Measurements from ENCODE around the gene NCOA6. TPM values are rescaled to one million over a fixed set of nuclear protein-coding genes. Genes with fewer than 3 reads are reported as not detected.

NCOA6 gene
- total RNA-seq (10 to 100 TPM; 11.0 to 15.7 (median 13.0) TPM), polyA plus RNA-seq (1 to 10 TPM; 5.6 to 7.2 (median 6.9) TPM)
- long read RNA-seq, donor 1, partial matches to known transcripts = 1 of 3 reads
- long read RNA-seq, donor 1, other reads (novel, unspliced or antisense) = 2 of 3 reads
- long read RNA-seq, donor 2, partial matches to known transcripts = 9 of 13 reads
- long read RNA-seq, donor 2, other reads (novel, unspliced or antisense) = 4 of 13 reads

GRCh38 chr20:34825530-34826362 is at the start of gene NCOA6:
NCOA6 (minus strand) TSS chr20:34825651; CDS start chr20:34782355, 43,296 bp downstream.
- ATAC-seq = peak; percentile 88 to 92 (median 90)
- H3K9me3 ChIP-seq = no peaks in the 10 kb centered on the region
- H3K4me1 ChIP-seq = peaks cover 34% of the 10 kb centered on the region
- TF ChIP-seq, protein P1, sequence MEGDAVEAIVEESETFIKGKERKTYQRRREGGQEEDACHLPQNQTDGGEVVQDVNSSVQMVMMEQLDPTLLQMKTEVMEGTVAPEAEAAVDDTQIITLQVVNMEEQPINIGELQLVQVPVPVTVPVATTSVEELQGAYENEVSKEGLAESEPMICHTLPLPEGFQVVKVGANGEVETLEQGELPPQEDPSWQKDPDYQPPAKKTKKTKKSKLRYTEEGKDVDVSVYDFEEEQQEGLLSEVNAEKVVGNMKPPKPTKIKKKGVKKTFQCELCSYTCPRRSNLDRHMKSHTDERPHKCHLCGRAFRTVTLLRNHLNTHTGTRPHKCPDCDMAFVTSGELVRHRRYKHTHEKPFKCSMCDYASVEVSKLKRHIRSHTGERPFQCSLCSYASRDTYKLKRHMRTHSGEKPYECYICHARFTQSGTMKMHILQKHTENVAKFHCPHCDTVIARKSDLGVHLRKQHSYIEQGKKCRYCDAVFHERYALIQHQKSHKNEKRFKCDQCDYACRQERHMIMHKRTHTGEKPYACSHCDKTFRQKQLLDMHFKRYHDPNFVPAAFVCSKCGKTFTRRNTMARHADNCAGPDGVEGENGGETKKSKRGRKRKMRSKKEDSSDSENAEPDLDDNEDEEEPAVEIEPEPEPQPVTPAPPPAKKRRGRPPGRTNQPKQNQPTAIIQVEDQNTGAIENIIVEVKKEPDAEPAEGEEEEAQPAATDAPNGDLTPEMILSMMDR (IDR thresholded peaks at IDR 0.05) = no peak
- DNase-seq = peak; percentile 91 to 94
- H3K4me3 ChIP-seq = peak within 1 kb of the TSS; percentile 90
- no peaks in the 10 kb centered on the region for H3K36me3 ChIP-seq (ENCODE audit: insufficient read depth in 1 of 2, low read depth in 1 of 2)
- 8 to 18% (median 9%) methylated on average over 18 to 51 of the region's 52 CpGs for WGBS, 3 donors
- intact Hi-C loops (cut with DNase I) = no loop called here
- H3K27me3 ChIP-seq (ENCODE audit: insufficient read depth in 3 of 3, low read length in 2 of 3) = no peaks in the 10 kb centered on the region
- peak within 1 kb of the TSS; percentile 88 for H3K27ac ChIP-seq

GRCh38 chr20:34874094-34874654 is 48.7 kb upstream of the NCOA6 start:
- H3K36me3 ChIP-seq (ENCODE audit: insufficient read depth in 1 of 2, low read depth in 1 of 2) = no peaks in the 10 kb centered on the region
- H3K27me3 ChIP-seq (ENCODE audit: insufficient read depth in 3 of 3, low read length in 2 of 3) = no peaks in the 10 kb centered on the region
- WGBS, 3 donors = 21 to 35% (median 32%) methylated on average over 2 of the region's 2 CpGs
- TF ChIP-seq, protein P1 (IDR thresholded peaks at IDR 0.05) = peak; percentile 93
- H3K4me3 ChIP-seq = no peak overlapping the region
- H3K27ac ChIP-seq = peak overlapping the region; percentile 96
- ATAC-seq = peak; percentile 65 to 71 (median 66)
- peaks cover 22% of the 10 kb centered on the region for H3K4me1 ChIP-seq
- peak; percentile 63 to 82 for DNase-seq
- no peaks in the 10 kb centered on the region for H3K9me3 ChIP-seq
- intact Hi-C loops (cut with DNase I) = loop anchor here (2.0 to 10.0 kb wide), 5 partner anchors 42 to 221 kb away; partner anchors contain the start of genes TRPC4AP (in 2 of the 2), GSS (in 1 of the 2) and MYH7B (in 1 of the 2)

DNA sequence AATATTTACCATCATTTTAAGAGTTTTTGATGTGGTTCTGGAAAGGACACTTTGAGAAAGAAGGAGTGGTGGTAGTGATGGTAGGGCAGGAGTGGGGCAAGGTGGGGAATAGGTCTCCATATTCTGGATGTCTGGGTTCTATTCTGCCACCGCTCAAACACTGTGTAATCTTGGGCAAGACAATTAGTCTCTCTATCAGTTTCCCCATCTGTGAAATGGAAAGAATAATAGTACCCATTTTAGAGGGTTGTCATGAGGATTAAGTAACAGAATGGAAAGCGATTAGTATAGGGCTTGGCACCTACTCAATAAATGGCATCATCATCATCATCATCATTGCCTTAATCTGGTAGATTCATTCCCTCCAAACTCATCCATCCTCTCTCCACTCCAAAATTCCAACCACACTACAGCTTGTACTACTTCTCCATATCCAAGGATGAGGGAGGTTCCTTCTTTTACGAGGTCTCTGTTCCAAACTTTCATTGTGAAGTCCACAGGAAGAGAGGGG is 48.2 kb upstream of the NCOA6 start:
- H3K27me3 ChIP-seq (ENCODE audit: insufficient read depth in 3 of 3, low read length in 2 of 3) = no peaks in the 10 kb centered on the region
- TF ChIP-seq, protein P1 (IDR thresholded peaks at IDR 0.05) = no peak
- peak overlapping the region; percentile 96 for H3K27ac ChIP-seq
- DNase-seq (no peak), ATAC-seq (no peak)
- H3K4me1 ChIP-seq = peaks cover 22% of the 10 kb centered on the region
- H3K36me3 ChIP-seq (ENCODE audit: insufficient read depth in 1 of 2, low read depth in 1 of 2) = no peaks in the 10 kb centered on the region
- 55 to 59% (median 59%) methylated on average over 3 of the region's 3 CpGs for WGBS, 3 donors
- intact Hi-C loops (cut with DNase I) = loop anchor here (1.0 to 10.0 kb wide), 6 partner anchors 41 to 221 kb away; partner anchors contain the start of genes TRPC4AP (in 2 of the 2), GSS (in 1 of the 2) and MYH7B (in 1 of the 2)
- no peaks in the 10 kb centered on the region for H3K9me3 ChIP-seq
- peak overlapping the region; percentile 81 for H3K4me3 ChIP-seq

DNA sequence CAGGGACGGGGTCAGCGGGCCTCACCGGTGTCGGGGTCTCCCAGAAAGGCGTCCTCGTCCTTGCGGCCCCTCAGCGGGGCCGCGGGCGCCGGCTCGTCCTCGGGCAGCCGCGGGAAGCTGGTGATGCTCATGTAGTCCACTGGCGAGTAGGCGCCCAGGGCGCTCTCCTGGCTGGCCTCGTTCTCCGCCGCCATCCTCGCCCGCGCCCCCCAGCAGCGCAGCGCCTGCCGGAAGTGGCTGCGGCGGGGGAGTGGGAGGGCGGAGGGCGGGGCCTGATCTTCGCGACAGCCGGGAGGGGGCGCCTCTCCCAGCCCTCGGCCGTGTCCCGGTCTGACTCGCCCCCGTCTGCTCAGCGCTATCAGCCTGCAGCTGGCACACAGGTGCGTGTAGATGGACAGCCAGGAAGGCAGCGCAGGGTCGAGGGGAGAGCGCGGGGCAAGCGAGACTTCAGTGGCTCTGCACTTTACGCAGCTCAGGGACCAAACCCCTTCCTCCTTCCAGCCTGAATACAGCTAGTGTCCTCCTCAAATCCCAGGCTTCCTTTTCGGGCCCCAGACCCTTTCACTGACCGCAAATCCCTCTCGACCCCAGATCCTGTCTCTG is 47.3 kb upstream of the NCOA6 start, which contains the start of gene GGT7:
Gene GGT7 (minus strand): TSS at position 235 of the 603 bp plus-strand sequence. CDS start 41 bp downstream, at position 194.
- TF ChIP-seq, protein P1 (IDR thresholded peaks at IDR 0.05) = peak; percentile 67
- Histone ChIP-seq H3K4me3 (peak within 1 kb of the TSS; percentile 81), H3K4me1 (peaks cover 13% of the 10 kb centered on the region), H3K27me3 (ENCODE audit: insufficient read depth in 3 of 3, low read length in 2 of 3) (no peaks in the 10 kb centered on the region), H3K9me3 (no peaks in the 10 kb centered on the region), H3K36me3 (ENCODE audit: insufficient read depth in 1 of 2, low read depth in 1 of 2) (no peaks in the 10 kb centered on the region), H3K27ac (peak within 1 kb of the TSS; percentile 96)
- intact Hi-C loops (cut with DNase I) = loop anchor here (1.0 to 10.0 kb wide), 5 partner anchors 40 to 222 kb away; partner anchors contain the start of gene TRPC4AP (in 2 of the 2)
- WGBS, 3 donors = 0 to 1% (median 1%) methylated on average over 30 to 52 of the region's 52 CpGs
- ATAC-seq (peak; percentile 67 to 75 (median 68)), DNase-seq (peak; percentile 86 to 92)

Measured in psoas muscle (tissue), 8 donors.